HG02588 (cell line): ENCODE measurements around the gene PHF24.
"Not testable (repeated sequence)": the region's sequence is repeated elsewhere in the genome, so short reads cannot be mapped to it uniquely, and the experiment has no call there.

Experiments
- ATAC-seq: cut with Tn5 transposase; IDR thresholded peaks from one replicate; pipeline ENCODE4 v1.9.1; 2021; ENCODE audit warnings: mild to moderate bottlenecking, moderate library complexity; ENCODE audit not compliant: unreplicated experiment

The PHF24 gene

GRCh38 chr9:34957492-34958410 lies at the start of gene PHF24:
Gene PHF24 (plus strand): TSS chr9:34958285. CDS start chr9:34971299, 13,014 bp downstream.
- no peak for ATAC-seq

DNA sequence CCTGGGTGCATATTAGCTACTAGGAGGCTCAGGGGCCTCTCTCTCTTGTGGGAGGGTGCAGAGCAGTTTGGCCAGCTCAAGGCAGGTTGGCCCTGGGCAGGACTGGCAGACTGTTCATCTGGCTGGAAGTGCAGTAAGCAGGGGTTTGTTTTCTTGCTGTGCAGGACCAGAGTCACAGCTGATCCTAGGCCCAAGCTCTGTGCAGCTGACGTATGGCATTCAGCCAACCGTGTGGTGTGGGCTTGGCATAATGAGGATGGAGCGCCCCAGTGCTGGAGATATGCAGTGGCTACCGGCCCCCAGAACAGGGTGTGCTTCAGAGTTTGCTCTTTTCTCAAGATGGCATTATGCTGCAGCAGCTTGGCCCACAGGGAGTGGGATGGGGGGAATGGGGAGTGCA lies 31.0 kb upstream of the PHF24 start:
- ATAC-seq, result no peak

- no peak for ATAC-seq
Measured at GRCh38 chr9:34928921-34929320, 29.2 kb upstream of the PHF24 start.

GRCh38 chr9:34929506-34930102 lies 28.5 kb upstream of the PHF24 start:
- ATAC-seq, result no peak

- ATAC-seq, result not testable (repeated sequence)
Measured at GRCh38 chr9:34939989-34940388, 18.1 kb upstream of the PHF24 start.

DNA sequence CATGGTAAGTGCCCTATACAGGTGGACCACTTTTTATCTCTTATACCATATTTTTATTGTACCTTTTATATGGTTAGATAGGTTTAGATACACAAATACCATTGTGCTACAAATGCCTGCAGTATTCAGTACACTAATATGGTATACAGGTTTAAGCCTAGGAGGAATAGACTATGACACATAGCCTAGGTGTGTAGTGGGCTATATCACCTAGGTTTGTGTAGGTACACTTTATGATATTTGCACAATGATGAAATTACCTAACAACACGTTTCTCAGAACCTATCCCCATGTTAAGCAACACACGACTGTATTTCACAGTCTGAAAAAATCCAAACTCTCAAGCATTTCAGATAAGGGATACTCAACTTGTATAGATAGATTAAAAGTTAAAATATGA lies 9.6 kb upstream of the PHF24 start:
- no peak for ATAC-seq

DNA sequence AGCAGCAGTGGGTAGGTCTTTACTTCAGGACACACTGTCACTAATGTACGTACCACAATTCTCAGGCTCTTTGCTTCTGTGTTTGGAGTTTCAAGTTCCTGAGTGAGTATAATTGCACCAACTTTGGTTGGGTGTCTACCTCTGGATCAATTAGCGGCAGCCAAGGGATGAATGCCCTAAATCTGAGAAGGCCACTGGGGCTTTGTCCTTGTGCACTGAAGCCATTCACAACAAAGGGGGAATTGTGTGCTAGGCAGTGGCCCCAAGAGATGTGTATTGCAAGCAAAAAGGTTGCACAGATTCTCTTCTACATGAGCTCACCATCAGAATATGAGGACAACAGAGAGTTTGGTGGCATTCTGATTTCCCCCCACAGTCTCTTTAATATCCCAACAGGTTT lies 3.9 kb upstream of the PHF24 start:
- no peak for ATAC-seq

DNA sequence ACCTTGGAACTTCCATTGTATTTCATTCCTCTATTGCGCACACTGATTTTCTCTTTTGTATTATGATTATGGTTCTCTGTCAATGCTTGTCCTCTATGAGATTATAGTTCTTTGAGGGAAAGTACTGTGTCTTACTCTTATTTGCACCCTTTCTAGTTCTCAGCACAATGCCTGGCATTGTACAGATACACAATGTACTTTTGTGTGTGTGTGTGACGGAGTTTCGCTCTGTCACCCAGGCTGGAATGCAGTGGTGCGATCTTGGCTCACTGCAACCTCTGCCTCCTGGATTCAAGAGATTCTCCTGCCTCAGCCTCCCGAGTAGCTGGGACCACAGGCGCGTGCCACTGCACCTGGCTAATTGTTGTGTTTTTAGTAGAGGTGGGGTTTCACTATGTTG lies 2.0 kb upstream of the PHF24 start:
- not testable (repeated sequence) for ATAC-seq

DNA sequence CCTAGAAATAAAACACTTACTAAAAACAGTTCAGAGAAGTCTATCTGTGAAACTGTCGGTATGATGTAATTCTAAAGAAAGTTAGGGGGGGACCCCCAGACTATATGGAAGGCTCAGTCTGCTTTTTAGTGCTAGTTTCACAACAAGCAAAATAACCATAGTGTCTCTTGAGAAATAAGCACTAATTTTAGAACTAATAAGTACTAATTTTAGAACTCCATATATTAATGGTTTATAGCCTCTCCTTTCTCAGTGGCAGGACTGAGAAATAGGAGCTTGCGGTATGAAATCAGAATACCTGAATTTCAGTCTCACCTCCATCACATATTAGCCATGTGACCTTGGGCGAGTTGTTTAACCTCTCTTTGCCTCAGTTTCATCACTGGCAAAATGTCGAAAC lies 1.4 kb upstream of the PHF24 start:
- ATAC-seq, result no peak

DNA sequence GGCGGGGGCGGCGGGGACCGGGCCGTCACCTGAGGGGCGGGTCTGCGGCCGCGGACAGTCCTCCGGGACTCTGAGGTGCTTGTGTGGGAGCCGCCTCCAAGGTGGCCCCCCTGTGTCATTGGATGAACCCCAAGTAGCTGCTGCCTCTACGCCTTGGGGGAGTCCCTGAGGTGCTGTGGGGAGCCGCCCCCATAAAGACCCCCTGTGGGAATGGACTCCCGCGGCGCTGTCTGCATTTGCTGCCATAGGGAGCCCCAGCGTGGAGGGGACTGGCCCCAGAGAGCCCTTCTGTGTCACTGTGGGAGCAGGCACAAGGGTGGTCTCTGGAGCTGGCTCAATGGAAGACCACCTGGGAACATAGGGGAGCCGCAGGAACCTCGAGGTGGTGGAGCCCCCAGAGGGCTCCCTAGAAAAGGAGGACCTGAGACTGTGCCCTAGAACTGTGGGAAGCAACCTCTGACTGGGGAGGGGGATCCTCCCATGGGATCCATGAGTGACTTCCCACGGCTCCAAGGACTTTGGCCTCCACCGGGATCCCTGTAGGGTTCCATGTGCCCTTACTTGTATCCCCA lies 412 bp downstream of the PHF24 start:
- no peak for ATAC-seq

DNA sequence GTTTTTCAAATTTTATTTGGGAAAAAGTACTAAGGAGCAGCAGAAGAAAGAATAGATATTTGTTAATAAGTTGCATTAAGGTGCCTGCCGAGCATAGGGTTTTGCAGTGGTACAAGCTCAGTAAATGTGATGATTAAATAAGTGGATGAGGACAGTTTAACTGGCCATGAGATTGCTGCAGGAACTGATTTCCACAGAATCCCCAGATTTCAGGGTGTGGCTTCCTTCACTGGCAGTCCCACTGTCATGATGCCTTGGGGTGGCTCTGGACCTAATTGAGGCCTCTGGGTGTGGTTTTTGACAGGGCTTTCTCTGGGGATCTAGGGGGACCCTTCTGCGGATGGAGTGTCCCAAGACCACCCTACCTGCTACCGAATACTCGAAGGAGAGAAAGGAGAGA lies 1.4 kb downstream of the PHF24 start:
- no peak for ATAC-seq

- no peak for ATAC-seq
Measured at GRCh38 chr9:34961574-34962490, 3.7 kb downstream of the PHF24 start.

DNA sequence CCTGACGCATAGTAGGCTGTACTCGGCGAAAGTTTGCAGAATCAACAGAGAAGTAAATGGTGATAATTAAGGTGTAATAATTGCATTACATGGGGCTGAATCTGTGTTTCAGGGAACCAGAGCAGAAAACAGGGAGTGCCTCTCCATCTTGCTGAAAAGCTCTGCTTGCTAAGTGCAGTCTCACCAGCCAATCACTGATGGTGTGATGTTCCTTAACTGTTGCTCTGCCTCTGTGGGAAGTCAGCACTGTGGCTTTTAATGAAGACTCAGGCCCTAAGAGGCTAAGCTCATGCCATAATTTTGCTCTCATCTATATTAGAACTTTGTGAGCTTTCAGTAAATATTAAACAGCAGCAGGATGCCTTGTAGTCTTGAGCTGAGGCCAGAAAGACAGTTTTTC lies 4.5 kb downstream of the PHF24 start:
- no peak for ATAC-seq

GRCh38 chr9:34963552-34963951 lies 5.5 kb downstream of the PHF24 start:
- ATAC-seq, result no peak

GRCh38 chr9:34964458-34964857 lies 6.4 kb downstream of the PHF24 start:
- no peak for ATAC-seq

GRCh38 chr9:34971146-34971811 lies 13.2 kb downstream of the PHF24 start:
- no peak for ATAC-seq

- no peak for ATAC-seq
Measured at GRCh38 chr9:34974664-34975063, 16.6 kb downstream of the PHF24 start.

GRCh38 chr9:34976441-34976840 lies 18.4 kb downstream of the PHF24 start:
- ATAC-seq, result no peak

- ATAC-seq, result no peak
Measured at GRCh38 chr9:34976992-34977391, 18.9 kb downstream of the PHF24 start.

GRCh38 chr9:34980181-34980761 lies 22.2 kb downstream of the PHF24 start:
- ATAC-seq, result no peak
